HuH-7.5 (cell line): ENCODE results near the gene KLHL10.
"Not testable (repeated sequence)": the region's sequence is repeated elsewhere in the genome, so short reads cannot be mapped to it uniquely, and the experiment has no call there.

Experiments used
- DNase-seq: peaks from one replicate; pipeline ENCODE4 v3.0.0; 2011; ENCODE audit warnings: low spot score

The KLHL10 gene

GRCh38 chr17:41851382-41851781, 13.8 kb downstream of the KLHL10 start:
- DNase-seq = not testable (repeated sequence)

DNA sequence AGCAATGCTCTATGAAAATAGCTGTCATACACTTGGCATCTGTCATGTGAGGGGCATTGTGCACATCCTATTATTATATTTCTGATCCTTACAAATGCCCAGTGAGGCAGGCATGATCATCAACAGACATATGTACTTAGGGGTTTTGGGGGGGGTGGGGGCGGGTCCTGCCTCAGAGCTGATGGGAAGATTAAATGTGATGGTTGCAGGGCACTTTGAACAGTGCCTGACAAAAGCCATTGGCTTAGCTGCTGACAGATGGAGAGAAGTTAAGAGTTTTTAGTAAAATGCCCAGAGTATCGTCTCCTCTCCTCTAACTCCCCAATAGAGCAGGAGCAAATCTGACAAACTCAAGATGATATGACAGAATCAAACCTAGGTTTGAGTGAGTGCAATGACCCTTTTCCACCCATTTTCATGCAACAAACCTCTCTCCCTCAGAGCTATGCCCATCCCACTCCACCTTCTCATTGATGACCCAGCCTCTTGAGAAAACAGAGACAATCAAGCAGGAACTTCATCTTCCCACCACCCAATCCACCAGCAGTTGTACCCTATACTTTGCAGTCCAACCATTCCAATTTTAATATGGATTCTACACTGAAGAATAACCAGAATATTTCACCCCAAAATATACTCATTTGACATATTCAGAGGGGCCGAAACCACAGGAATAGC, 22.8 kb downstream of the KLHL10 start:
- no peak for DNase-seq

DNA sequence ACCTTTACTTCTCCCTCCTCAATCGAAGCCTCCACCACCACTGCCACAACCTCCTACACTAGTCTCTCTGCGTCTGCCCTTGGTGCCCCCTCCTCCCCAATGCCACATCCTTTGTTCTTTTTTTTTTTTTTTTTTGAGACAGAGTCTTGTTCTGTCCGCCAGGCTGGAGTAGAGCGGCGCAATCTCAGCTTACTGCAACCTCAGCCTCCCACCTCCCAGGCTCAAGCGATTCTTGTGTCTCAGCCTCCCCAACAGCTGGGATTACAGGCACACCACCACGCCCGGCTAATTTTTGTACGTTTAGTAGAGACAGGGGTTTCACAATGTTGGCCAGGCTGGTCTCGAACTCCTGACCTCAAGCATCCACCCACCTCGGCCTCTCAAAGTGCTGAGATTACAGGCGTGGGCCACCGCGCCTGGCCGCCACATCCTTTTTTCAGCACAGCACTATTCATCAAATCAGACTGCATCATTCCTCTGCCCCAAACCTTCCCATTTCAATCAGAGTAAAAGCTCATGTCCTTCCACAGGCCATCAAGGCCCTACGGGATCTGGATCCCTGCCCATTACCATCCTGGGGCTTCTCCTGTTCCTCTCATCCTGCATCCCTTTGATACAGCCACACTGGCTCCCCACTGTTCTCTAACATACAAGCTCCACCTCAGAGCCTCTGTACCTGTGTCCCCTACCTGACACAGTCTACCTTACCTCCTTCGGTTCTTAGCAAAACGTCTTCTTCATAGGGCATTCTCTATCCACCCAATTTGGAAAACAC, 25.6 kb downstream of the KLHL10 start:
- no peak for DNase-seq

DNA sequence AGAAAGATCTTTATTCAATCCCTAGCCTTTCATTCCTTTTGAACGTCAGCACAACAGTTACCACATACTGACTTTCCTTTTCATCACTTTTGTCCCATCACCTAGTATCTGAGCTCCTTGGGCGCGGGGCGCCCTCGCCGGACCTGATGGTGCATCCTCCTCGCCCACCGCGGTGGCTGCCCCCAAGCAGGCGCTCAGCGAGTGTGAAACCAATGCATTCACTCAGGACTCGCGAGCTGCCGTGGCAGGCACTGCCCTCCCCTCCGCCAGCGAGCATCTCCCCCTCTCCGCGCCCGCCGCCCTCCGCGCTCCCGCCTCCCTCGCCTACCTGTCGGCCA, 26.8 kb downstream of the KLHL10 start:
- DNase-seq = no peak

DNA sequence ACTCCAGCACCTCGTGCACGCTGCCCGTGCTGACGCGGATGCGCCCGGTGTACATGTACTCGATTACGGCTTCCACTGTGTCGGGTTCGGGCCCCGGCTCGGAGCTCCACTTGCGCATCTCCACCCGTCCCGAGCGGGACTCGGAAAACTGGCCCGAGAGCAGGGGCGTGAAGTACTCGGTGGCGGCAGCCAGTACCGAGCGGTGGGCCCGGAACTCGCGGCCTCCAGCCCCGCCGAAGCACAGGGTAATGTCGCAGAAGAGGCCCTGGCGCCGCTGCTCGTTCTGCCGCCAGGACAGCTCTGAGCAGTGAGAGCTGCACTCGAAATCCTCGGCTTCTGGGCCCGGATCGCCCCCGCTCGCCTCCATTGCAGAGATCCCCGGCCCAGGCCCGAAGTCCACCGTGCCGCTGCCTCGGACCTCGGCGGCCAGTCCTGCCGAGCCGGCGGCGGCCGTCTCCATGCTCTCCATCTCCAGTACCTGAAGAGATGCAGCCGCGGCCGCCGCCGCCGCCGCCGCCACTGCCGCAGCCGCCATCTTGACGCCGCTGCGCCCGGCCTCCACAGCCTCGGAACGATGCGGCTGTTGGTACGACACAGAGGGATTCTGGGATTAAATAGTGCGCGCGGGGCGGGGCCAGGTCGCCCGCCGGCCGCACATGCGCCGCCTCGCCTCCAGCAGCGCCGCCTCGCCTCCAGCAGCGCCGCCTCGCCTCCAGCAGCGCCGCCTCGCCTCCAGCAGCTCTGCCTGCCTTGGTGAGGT, 27.4 kb downstream of the KLHL10 start, which contains the start of gene KLHL11:
KLHL11 (minus strand) TSS at position 588 of the 760 bp plus-strand sequence; CDS start at position 535, 53 bp downstream.
- DNase-seq = peak; percentile 88

GRCh38 chr17:41865596-41865893, 27.9 kb downstream of the KLHL10 start:
- DNase-seq = no peak

- no peak for DNase-seq
Measured at GRCh38 chr17:41868568-41868967, 30.9 kb downstream of the KLHL10 start.

GRCh38 chr17:41869426-41869825, 31.8 kb downstream of the KLHL10 start:
- no peak for DNase-seq

GRCh38 chr17:41870097-41870496, 32.5 kb downstream of the KLHL10 start:
- DNase-seq = no peak

GRCh38 chr17:41870627-41871026, 33.0 kb downstream of the KLHL10 start:
- no peak for DNase-seq

DNA sequence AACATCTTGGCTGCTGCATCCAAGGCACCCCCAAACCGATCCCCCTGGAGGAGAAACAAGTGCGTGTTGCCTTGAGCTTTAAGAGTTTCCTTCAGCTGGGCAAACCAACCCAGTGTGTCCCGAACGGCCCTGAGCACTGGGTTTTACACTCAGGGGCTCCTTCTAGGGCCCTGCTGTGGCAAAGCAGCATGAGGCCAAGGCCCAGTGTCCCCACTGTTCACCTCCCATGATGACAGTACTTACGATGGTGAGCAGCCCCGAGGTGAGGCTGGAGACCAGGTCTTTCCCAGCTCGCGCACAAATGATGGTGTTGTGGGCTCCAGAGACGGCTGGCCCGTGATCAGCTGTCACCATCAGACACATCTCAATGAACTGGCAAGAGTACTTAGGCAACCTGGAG, 34.2 kb downstream of the KLHL10 start:
- no peak for DNase-seq

DNA sequence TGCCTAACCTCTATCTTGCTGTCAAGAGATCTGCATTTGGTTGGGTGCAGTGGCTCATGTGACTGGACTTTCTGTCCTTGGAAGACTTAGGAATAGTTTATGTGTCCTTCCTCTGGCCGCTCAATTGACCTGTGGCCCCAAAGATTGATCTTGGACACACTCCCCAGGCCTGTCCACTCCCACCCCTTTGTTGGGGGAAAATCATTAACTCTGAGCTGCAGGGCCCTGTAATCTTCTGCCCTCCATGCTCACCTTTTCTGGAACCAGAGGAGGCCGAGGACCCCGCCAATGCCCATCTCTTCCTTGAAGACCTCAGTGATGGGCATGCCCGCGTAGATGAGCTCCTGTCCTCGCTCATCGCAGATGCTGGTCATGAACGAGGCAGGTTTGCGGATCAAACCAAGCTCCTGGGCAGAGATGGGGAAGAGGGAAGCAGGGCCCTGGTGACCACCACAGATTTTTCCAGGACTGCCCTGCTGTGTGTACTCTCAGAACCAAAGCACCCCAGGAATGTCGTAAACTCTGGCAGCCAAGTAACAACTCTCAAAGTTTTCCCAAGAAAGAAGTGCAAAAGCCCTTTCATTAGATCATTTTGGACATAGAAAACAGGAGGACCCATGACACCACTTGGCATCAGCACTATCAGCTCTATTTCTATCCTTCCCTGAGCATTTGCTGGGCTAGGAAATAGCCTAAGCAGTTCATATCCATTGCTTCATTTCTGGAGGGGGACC, 36.1 kb downstream of the KLHL10 start:
- no peak for DNase-seq

GRCh38 chr17:41874293-41874670, 36.7 kb downstream of the KLHL10 start:
- DNase-seq = not testable (repeated sequence)

DNA sequence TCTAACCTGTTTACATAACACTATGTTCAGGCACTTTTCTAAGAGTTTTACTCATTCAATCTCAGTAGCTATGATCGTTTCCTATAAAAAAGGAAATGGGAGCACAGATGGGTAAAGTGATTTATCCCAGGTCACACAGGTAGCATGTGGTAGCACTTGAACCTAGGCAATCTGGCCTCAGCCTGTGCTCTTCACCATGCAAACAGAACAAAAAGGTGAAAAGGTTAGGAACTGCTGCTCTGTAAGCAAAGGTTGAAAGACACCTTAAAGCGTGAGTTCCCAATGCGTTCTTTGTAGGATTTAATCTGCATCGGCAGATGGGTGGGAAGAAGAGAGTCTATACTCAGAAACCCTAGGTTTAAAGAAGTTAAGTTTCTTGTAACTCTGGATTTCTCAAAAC, 42.5 kb downstream of the KLHL10 start:
- no peak for DNase-seq

GRCh38 chr17:41882756-41883155, 45.1 kb downstream of the KLHL10 start:
- no peak for DNase-seq

DNA sequence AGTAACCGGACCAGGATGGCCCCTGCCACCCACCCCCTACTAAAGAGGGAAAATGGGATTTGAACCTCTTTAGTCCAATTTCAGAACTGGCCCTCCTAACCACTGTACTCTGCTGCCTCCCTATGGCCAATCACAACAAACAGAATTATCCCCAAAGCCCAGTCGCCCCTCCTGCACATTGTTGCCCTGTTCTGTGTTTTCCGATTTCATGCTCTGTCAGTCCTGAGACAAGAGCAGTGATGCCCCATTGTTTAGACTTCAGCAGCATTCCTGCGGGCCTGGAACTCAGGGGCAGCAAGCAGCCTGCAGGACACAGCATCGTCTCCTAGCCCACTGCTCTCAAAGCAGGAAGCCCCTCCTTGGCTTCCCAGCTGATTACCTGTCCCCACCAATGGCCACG, 48.1 kb downstream of the KLHL10 start:
- DNase-seq = no peak

DNA sequence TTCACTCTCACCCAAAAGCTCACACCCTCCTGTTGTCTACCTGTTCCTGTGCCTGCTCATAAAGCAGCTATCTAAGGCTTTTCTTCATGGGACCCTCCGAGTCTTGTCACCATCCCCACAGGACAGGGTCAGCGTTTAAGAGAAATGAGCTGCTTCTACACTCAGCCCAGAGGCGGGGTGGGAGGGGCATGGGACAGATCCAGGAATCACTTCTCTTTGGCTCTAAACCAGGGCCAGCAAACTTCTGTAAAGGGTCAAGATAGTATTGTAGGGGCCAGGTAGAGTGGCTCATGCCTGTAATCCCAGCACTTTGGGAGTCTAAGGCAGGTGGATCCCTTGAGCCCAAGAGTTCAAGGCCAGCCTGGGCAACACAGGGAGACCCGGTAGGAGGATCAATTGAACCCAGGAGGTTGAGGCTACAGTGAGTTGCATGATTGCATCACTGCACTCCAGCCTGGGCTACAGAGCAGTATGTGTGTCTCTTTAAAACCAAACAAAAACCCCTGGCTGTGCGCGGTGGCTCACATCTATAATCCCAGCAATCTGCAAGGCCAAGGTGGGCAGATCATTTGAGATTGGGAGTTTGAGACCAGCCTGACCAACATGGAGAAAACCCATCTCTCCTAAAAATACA, 50.8 kb downstream of the KLHL10 start:
- DNase-seq = no peak

DNA sequence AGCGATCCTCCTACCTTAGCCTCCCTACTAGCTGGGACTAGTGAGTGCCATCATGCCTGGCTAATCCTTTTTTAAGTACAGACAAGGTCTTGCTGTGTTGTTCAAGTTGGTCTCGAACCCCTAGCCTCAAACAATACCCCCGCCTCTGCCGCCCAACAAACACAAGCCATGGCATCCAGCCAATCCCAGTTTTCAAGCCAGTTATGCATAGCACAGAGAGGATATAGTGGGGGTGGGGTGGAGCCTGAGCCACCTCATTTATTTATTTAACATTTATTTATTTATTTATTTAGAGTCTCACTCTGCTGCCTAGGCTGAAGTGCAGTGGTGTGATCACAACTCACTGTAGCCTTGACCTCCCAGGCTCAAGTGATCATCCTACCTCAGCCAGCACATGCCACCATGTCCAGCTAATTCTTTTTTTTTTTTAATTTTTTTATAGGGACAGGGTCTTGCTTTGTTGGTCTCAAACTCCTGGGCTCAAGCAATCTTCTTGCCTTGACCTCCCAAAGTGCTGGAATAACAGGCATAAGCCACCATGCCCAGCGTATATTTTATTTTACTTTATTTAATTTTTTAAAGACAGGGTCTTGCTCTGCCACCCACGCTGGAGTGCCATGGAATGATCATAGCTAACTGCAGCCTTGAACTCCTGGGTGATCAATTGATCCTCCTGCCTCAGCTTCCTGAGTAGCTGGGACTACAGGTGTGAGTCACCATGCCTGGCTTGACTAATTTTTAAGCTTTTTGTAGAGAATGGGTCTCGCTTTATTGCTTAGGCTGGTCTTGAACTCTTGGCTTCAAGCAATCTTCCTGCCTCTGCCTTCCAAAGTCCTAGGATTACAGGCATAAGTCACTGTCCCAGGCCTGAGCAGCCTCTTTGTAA, 53.8 kb downstream of the KLHL10 start:
- no peak for DNase-seq

DNA sequence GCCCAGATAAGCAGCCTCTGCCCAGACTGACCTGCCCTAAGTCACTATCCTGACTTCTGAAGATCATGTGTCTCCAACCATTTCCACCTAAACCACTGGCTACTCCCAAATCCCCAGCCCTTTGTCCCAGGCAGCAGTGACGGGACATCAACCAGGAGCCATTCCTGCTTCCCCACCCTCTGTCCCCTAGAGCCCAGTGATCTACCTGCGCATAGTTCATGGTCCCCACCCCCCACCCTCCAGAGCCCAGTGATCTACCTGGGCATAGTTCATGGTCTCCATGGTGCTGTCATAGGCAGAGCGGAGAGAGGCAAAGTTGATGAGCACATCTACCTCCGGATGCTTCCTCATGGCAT, 54.4 kb downstream of the KLHL10 start:
- DNase-seq = no peak

GRCh38 chr17:41893384-41893783, 55.8 kb downstream of the KLHL10 start:
- no peak for DNase-seq

GRCh38 chr17:41894791-41895331, 57.2 kb downstream of the KLHL10 start:
- DNase-seq = no peak
